Measurements from ENCODE around the gene ITGA5. TPM values are rescaled to one million over a fixed set of nuclear protein-coding genes. Genes with fewer than 3 reads are reported as not detected.
A peak's percentile ranks its signal among the peaks of the same experiment; 100 is the strongest.

The ITGA5 gene
- total RNA-seq, 1 donor = 401 TPM

- Histone ChIP-seq H3K4me1 (ENCODE audit: insufficient read depth, low read length) (peaks cover 13% of the 10 kb centered on the region), H3K4me2 (ENCODE audit: insufficient read depth, low read length) (no peak overlapping the region), H3K36me3 (ENCODE audit: insufficient read depth, low read length) (no peaks in the 10 kb centered on the region), H3K9me3 (ENCODE audit: low read depth, low read length) (no peaks in the 10 kb centered on the region), H3K79me2 (ENCODE audit: insufficient read depth, low read length) (no peaks in the 10 kb centered on the region), H3K27me3 (ENCODE audit: insufficient read depth, low read length) (no peaks in the 10 kb centered on the region), H3K4me3 (ENCODE audit: insufficient read depth, low read length) (no peak overlapping the region), H3K27ac (ENCODE audit: low read depth, low read length) (no peak overlapping the region), H4K20me1 (ENCODE audit: insufficient read depth, low read length) (no peaks in the 10 kb centered on the region), H2AFZ (ENCODE audit: low read length) (no peak overlapping the region)
- TF ChIP-seq CTCF (IDR thresholded peaks at IDR 0.05; ENCODE audit: extremely low read depth, low read depth, low read length) = no peak
- peak; percentile 50 for DNase-seq (ENCODE audit: insufficient read length, low spot score, missing footprints)
Observed at GRCh38 chr12:54387114-54387467, 32.0 kb downstream of the ITGA5 start.

- peak; percentile 41 for DNase-seq (ENCODE audit: insufficient read length, low spot score, missing footprints)
- TF ChIP-seq CTCF (IDR thresholded peaks at IDR 0.05; ENCODE audit: extremely low read depth, low read depth, low read length) = no peak
- Histone ChIP-seq H3K27me3 (ENCODE audit: insufficient read depth, low read length) (no peaks in the 10 kb centered on the region), H3K79me2 (ENCODE audit: insufficient read depth, low read length) (no peaks in the 10 kb centered on the region), H3K36me3 (ENCODE audit: insufficient read depth, low read length) (no peaks in the 10 kb centered on the region), H3K27ac (ENCODE audit: low read depth, low read length) (no peak overlapping the region), H4K20me1 (ENCODE audit: insufficient read depth, low read length) (no peaks in the 10 kb centered on the region), H3K4me3 (ENCODE audit: insufficient read depth, low read length) (no peak overlapping the region), H2AFZ (ENCODE audit: low read length) (no peak overlapping the region), H3K4me2 (ENCODE audit: insufficient read depth, low read length) (no peak overlapping the region), H3K9me3 (ENCODE audit: low read depth, low read length) (no peaks in the 10 kb centered on the region), H3K4me1 (ENCODE audit: insufficient read depth, low read length) (peaks cover 13% of the 10 kb centered on the region)
Observed at GRCh38 chr12:54386403-54387113, 32.5 kb downstream of the ITGA5 start.

- no peak overlapping the region for H3K4me3 ChIP-seq (ENCODE audit: insufficient read depth, low read length)
- no peaks in the 10 kb centered on the region for H3K9me3 ChIP-seq (ENCODE audit: low read depth, low read length)
- no peaks in the 10 kb centered on the region for H3K27me3 ChIP-seq (ENCODE audit: insufficient read depth, low read length)
- peaks cover 13% of the 10 kb centered on the region for H3K4me1 ChIP-seq (ENCODE audit: insufficient read depth, low read length)
- no peaks in the 10 kb centered on the region for H3K79me2 ChIP-seq (ENCODE audit: insufficient read depth, low read length)
- no peak overlapping the region for H2AFZ ChIP-seq (ENCODE audit: low read length)
- TF ChIP-seq CTCF (IDR thresholded peaks at IDR 0.05; ENCODE audit: extremely low read depth, low read depth, low read length) = no peak
- no peaks in the 10 kb centered on the region for H4K20me1 ChIP-seq (ENCODE audit: insufficient read depth, low read length)
- no peaks in the 10 kb centered on the region for H3K36me3 ChIP-seq (ENCODE audit: insufficient read depth, low read length)
- H3K27ac ChIP-seq (ENCODE audit: low read depth, low read length) = no peak overlapping the region
- peak; percentile 53 for DNase-seq (ENCODE audit: insufficient read length, low spot score, missing footprints)
- no peak overlapping the region for H3K4me2 ChIP-seq (ENCODE audit: insufficient read depth, low read length)
Observed at GRCh38 chr12:54385251-54385914, 33.7 kb downstream of the ITGA5 start.

- DNase-seq (ENCODE audit: insufficient read length, low spot score, missing footprints) = peak; percentile 81
- no peak for TF ChIP-seq CTCF (IDR thresholded peaks at IDR 0.05; ENCODE audit: extremely low read depth, low read depth, low read length)
- H3K9me3 ChIP-seq (ENCODE audit: low read depth, low read length) = no peaks in the 10 kb centered on the region
- H3K4me1 ChIP-seq (ENCODE audit: insufficient read depth, low read length) = peaks cover 13% of the 10 kb centered on the region
- H3K79me2 ChIP-seq (ENCODE audit: insufficient read depth, low read length) = no peaks in the 10 kb centered on the region
- peak within 1 kb of the TSS; percentile 83 for H3K27ac ChIP-seq (ENCODE audit: low read depth, low read length)
- H4K20me1 ChIP-seq (ENCODE audit: insufficient read depth, low read length) = no peaks in the 10 kb centered on the region
- H3K36me3 ChIP-seq (ENCODE audit: insufficient read depth, low read length) = no peaks in the 10 kb centered on the region
- no peak within 1 kb of the TSS for H3K4me2 ChIP-seq (ENCODE audit: insufficient read depth, low read length)
- no peak within 1 kb of the TSS for H2AFZ ChIP-seq (ENCODE audit: low read length)
- no peaks in the 10 kb centered on the region for H3K27me3 ChIP-seq (ENCODE audit: insufficient read depth, low read length)
- no peak within 1 kb of the TSS for H3K4me3 ChIP-seq (ENCODE audit: insufficient read depth, low read length)
Observed at GRCh38 chr12:54384591-54385041, 34.5 kb downstream of the ITGA5 start, which contains the start of gene ZNF385A. Gene ZNF385A (minus strand): TSS chr12:54384733. CDS start chr12:54384514, 219 bp downstream.
